CD14-positive monocyte (primary cell): ENCODE measurements around the gene SALL1. TPM values are rescaled to one million over a fixed set of nuclear protein-coding genes. Genes with fewer than 3 reads are reported as not detected.

Source experiments
- DNase-seq, 3 donors: peaks; one replicate each; pipeline ENCODE4 v3.0.0-alpha.2; 2011 to 2022
- H2AFZ ChIP-seq: 2 replicates; pipeline ENCODE4 v1.6.0; 2012; ENCODE audit warnings: mild to moderate bottlenecking, low read depth, low read length, inconsistent platforms; ENCODE audit not compliant: insufficient read depth, poor library complexity, severe bottlenecking
- H3K27ac ChIP-seq, 2 donors: 1 replicate in 1 of 2; 2 replicates in 1 of 2; pipeline ENCODE4 v1.5.1; 2012 to 2013; ENCODE audit warnings: low read length in 2 of 2, control low read depth in 1 of 2, inconsistent platforms in 1 of 2, low read depth in 1 of 2, mild to moderate bottlenecking in 1 of 2
- H3K27me3 ChIP-seq, 2 donors: one replicate each; pipeline versions ENCODE4 v1.6.0 to v1.6.1; 2011 to 2013; ENCODE audit warnings: low read length in 2 of 2; ENCODE audit not compliant: control insufficient read depth in 2 of 2, insufficient read depth in 2 of 2
- H3K36me3 ChIP-seq, 2 donors: replicated peaks in 1 of 2; 1 replicate in 1 of 2; 2 replicates in 1 of 2; pipeline versions ENCODE4 v1.5.1 to v1.6.1; 2012 to 2013; ENCODE audit warnings: low read length in 2 of 2, control low read depth in 1 of 2, inconsistent platforms in 1 of 2, mild to moderate bottlenecking in 1 of 2; ENCODE audit not compliant: insufficient read depth in 2 of 2, control insufficient read depth in 1 of 2
- H3K4me1 ChIP-seq, 2 donors: 1 replicate in 1 of 2; 2 replicates in 1 of 2; pipeline versions ENCODE4 v1.5.1 to v1.6.1; 2012 to 2013; ENCODE audit warnings: low read length in 2 of 2, control low read depth in 1 of 2, inconsistent platforms in 1 of 2, mild to moderate bottlenecking in 1 of 2, moderate library complexity in 1 of 2; ENCODE audit not compliant: insufficient read depth in 2 of 2, control insufficient read depth in 1 of 2
- H3K4me2 ChIP-seq: replicated peaks from 2 replicates; pipeline ENCODE3; 2012; ENCODE audit warnings: low read length, moderate library complexity, mild to moderate bottlenecking; ENCODE audit not compliant: poor library complexity, severe bottlenecking; ENCODE audit errors: extremely low read depth
- H3K4me3 ChIP-seq, 3 experiments: fragments of 200-600 bp in 1 of 3; sonication (generic) in 1 of 3; replicated peaks in 1 of 3; 1 replicate in 2 of 3; 2 replicates in 1 of 3; pipeline ENCODE4 v1.5.1; 2011 to 2013; ENCODE audit warnings: low read length in 3 of 3, mild to moderate bottlenecking in 3 of 3, control low read depth in 2 of 3, low read depth in 2 of 3, inconsistent platforms in 1 of 3, moderate library complexity in 1 of 3
- H3K79me2 ChIP-seq: 2 replicates; pipeline ENCODE4 v1.6.0; 2012; ENCODE audit warnings: mild to moderate bottlenecking, control low read depth, inconsistent platforms, low read length, moderate library complexity; ENCODE audit not compliant: insufficient read depth
- H3K9ac ChIP-seq: 2 replicates; pipeline ENCODE4 v1.6.0; 2017; ENCODE audit warnings: low read length, mild to moderate bottlenecking; ENCODE audit not compliant: insufficient read depth, poor library complexity, severe bottlenecking
- H3K9me3 ChIP-seq, 2 donors: replicated peaks in 1 of 2; 1 replicate in 1 of 2; 2 replicates in 1 of 2; pipeline versions ENCODE4 v1.5.1 to v1.6.1; 2012 to 2013; ENCODE audit warnings: low read length in 2 of 2, control low read depth in 1 of 2; ENCODE audit not compliant: control insufficient read depth in 1 of 2, insufficient read depth in 1 of 2
- H4K20me1 ChIP-seq: 2 replicates; pipeline ENCODE4 v1.6.0; 2012; ENCODE audit warnings: mild to moderate bottlenecking, low read length, control low read depth, moderate library complexity; ENCODE audit not compliant: insufficient read depth
- H3K27ac Mint-ChIP-seq, 7 donors: one replicate each; pipeline ENCODE4 v1.8.0; 2020; ENCODE audit warnings: mild to moderate bottlenecking in 7 of 7, mixed read lengths in 7 of 7, moderate library complexity in 6 of 7, inconsistent platforms in 2 of 7
- H3K27me3 Mint-ChIP-seq, 3 donors: one replicate each; pipeline ENCODE4 v1.8.0; 2021 to 2022; ENCODE audit warnings: low read depth in 3 of 3, mild to moderate bottlenecking in 3 of 3, mixed read lengths in 3 of 3, moderate library complexity in 3 of 3, inconsistent platforms in 1 of 3
- H3K36me3 Mint-ChIP-seq, 2 donors: one replicate each; pipeline ENCODE4 v1.8.0; 2020; ENCODE audit warnings: mixed read lengths in 2 of 2, inconsistent platforms in 1 of 2, mild to moderate bottlenecking in 1 of 2
- H3K4me1 Mint-ChIP-seq: one replicate; pipeline ENCODE4 v1.8.0; 2020; ENCODE audit warnings: mild to moderate bottlenecking, mixed read lengths
- H3K4me3 Mint-ChIP-seq, 2 donors: one replicate each; pipeline ENCODE4 v1.8.0; 2020; ENCODE audit warnings: mild to moderate bottlenecking in 2 of 2, mixed read lengths in 2 of 2, moderate library complexity in 1 of 2
- H3K9me3 Mint-ChIP-seq, 7 donors: one replicate each; pipeline ENCODE4 v1.8.0; 2020 to 2022; ENCODE audit warnings: mixed read lengths in 7 of 7, mild to moderate bottlenecking in 6 of 7, moderate library complexity in 6 of 7, inconsistent platforms in 2 of 7
- WGBS: methylation state at CpG from one replicate; pipeline ENCODE4 v1.1.5; 2013; ENCODE audit warnings: missing lambda C conversion rate; ENCODE audit not compliant: insufficient coverage; 5-methylcytosine and 5-hydroxymethylcytosine counted together
- intact Hi-C, 2 donors: fragments of 100-400 bp; cut with micrococcal nuclease; formaldehyde crosslinking; loops; one replicate each; pipeline versions ENCODE4 v1.15.0 to v1.15.1; 2023
- polyA plus RNA-seq, 3 donors: library from polyadenylated mRNA; depleted of rRNA in 1 of 3; unstranded in 2 of 3; stranded (reverse) in 1 of 3; fragments of 300-500 nt in 2 of 3; fragments of >200 nt in 1 of 3; fragmentation: Illumina TruSeq in 2 of 3; gene quantifications; 1 replicate in 2 of 3; 2 replicates in 1 of 3; pipeline ENCODE4 v1.2.3, GENCODE V29; 2012 to 2021
- TF ChIP-seq, protein P1 (sequence below): fragments of 200-600 bp; IDR thresholded peaks from one replicate; pipeline ENCODE4 v1.8.0; 2022; ENCODE audit warnings: antibody characterized with exemption, mild to moderate bottlenecking

Gene SALL1
- polyA plus RNA-seq, 3 donors = not detected

DNA sequence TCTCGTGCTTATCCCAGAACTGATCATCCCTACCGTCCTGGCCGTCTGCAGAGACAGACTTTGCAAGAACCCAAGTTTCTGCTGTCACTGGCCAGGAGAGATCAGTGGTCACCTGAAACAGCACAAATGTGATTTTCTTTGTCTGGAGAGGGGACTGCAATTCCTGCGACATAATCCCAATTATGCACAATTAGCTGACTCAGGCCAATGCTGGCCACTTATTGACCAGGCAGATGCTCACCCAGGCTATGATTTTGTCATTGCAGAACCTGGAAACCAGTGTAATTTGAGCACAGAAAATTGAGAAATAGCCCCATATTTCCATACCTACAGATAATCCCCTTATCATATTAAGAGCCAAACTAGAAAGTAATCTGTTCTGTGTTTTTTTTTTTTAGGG lies 34.7 kb downstream of the SALL1 start:
- H3K79me2 ChIP-seq = no peaks in the 10 kb centered on the region
- H3K36me3 ChIP-seq = no peaks in the 10 kb centered on the region
- Mint-ChIP-seq H3K4me1 (no peaks in the 10 kb centered on the region), H3K9me3 (peaks cover 0 to 11% (median 0%) of the 10 kb centered on the region in 7 donors), H3K27me3 (peaks cover 40 to 66% (median 50%) of the 10 kb centered on the region in 3 donors), H3K27ac (no peak overlapping the region), H3K4me3 (no peak overlapping the region), H3K36me3 (no peaks in the 10 kb centered on the region)
- no peak overlapping the region for H3K27ac ChIP-seq
- DNase-seq = no peak
- H3K4me2 ChIP-seq = no peak overlapping the region
- no peak overlapping the region for H3K4me3 ChIP-seq
- H3K9me3 ChIP-seq = peaks cover 0 to 5% of the 10 kb centered on the region in 2 donors
- no peaks in the 10 kb centered on the region for H4K20me1 ChIP-seq
- TF ChIP-seq, protein P1, sequence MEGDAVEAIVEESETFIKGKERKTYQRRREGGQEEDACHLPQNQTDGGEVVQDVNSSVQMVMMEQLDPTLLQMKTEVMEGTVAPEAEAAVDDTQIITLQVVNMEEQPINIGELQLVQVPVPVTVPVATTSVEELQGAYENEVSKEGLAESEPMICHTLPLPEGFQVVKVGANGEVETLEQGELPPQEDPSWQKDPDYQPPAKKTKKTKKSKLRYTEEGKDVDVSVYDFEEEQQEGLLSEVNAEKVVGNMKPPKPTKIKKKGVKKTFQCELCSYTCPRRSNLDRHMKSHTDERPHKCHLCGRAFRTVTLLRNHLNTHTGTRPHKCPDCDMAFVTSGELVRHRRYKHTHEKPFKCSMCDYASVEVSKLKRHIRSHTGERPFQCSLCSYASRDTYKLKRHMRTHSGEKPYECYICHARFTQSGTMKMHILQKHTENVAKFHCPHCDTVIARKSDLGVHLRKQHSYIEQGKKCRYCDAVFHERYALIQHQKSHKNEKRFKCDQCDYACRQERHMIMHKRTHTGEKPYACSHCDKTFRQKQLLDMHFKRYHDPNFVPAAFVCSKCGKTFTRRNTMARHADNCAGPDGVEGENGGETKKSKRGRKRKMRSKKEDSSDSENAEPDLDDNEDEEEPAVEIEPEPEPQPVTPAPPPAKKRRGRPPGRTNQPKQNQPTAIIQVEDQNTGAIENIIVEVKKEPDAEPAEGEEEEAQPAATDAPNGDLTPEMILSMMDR = no peak
- peaks cover 31 to 48% of the 10 kb centered on the region in 2 donors for H3K27me3 ChIP-seq
- no peak overlapping the region for H2AFZ ChIP-seq
- no peak overlapping the region for H3K9ac ChIP-seq
- 40% methylated on average over 4 of the region's 4 CpGs for WGBS
- intact Hi-C loops = no loop called here
- no peaks in the 10 kb centered on the region for H3K4me1 ChIP-seq

DNA sequence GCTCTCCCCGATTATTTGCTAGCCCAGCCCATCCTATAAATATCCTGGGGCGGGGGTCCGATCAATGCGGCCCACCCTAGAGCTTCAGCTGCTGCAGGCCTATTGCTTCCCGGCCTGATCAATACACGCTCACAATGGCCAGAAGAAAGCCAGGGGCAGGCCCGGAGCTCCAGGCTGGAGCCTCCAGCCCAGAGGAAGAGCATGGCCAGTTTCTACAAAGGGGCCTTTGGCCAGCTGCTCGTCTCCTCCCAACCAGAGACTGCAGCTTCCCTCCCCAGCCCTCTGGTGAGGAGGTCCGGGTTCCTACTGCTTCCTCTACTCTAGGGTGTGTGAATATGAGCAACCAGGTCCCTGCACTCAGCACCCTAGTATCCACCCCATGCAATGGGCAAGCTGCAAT lies 36.7 kb downstream of the SALL1 start:
- H3K27me3 Mint-ChIP-seq = peaks cover 46 to 68% (median 54%) of the 10 kb centered on the region in 3 donors
- Histone ChIP-seq H3K79me2 (no peaks in the 10 kb centered on the region), H3K9me3 (peaks cover 0 to 5% of the 10 kb centered on the region in 2 donors), H3K4me1 (no peaks in the 10 kb centered on the region), H3K27me3 (peaks cover 37 to 47% of the 10 kb centered on the region in 2 donors), H4K20me1 (no peaks in the 10 kb centered on the region), H3K4me2 (no peak overlapping the region), H3K9ac (no peak overlapping the region), H3K4me3 (no peak overlapping the region), H3K36me3 (no peaks in the 10 kb centered on the region), H3K27ac (no peak overlapping the region), H2AFZ (no peak overlapping the region)
- no peak for DNase-seq
- H3K36me3 Mint-ChIP-seq = no peaks in the 10 kb centered on the region
- H3K4me3 Mint-ChIP-seq = peak overlapping the region in 1 of 2 donors; percentile 68
- intact Hi-C loops = no loop called here
- H3K9me3 Mint-ChIP-seq = peaks cover 0 to 15% (median 0%) of the 10 kb centered on the region in 7 donors
- no peak overlapping the region for H3K27ac Mint-ChIP-seq
- no peaks in the 10 kb centered on the region for H3K4me1 Mint-ChIP-seq
- WGBS = 37% methylated on average over 6 of the region's 9 CpGs
- TF ChIP-seq, protein P1 = no peak
